ENCODE data around the gene OCA2.

Gene OCA2

GRCh38 chr15:28086175-28086703 is 12.9 kb downstream of the OCA2 start:
- DNase-seq (ENCODE audit: insufficient read length, low spot score) (peak; percentile 57), FAIRE-seq (peak; percentile 93)
- TF ChIP-seq POLR2A (IDR thresholded peaks at IDR 0.05; ENCODE audit: low read depth, low read length) = no peak

- DNase-seq (ENCODE audit: insufficient read length, low spot score) (no peak), FAIRE-seq (no peak)
- no peak for TF ChIP-seq POLR2A (IDR thresholded peaks at IDR 0.05; ENCODE audit: low read depth, low read length)
Measured at GRCh38 chr15:28085489-28086174, 13.5 kb downstream of the OCA2 start.

DNA sequence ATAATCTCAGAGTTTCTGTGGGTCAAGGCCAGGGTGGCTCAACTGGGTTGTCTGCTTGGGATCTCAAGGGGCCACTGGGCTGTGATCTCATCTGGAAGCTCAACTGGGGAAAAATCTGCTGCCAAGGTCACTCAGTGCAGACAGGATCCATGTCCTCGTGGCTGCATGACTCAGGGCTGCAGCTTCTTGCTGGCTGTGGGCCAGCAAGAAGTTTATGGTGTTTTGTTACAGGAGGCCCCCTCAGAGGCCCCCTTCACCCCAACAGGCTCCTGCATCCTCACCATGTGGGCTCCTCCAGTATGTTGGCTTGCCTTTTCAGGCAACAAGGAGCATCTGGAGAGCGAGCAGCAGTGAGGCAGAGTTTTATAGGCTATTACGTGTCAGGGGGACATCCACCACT is 14.6 kb downstream of the OCA2 start:
- TF ChIP-seq POLR2A (IDR thresholded peaks at IDR 0.05; ENCODE audit: low read depth, low read length) = no peak
- DNase-seq (ENCODE audit: insufficient read length, low spot score) = no peak
- FAIRE-seq = no peak

- DNase-seq (ENCODE audit: insufficient read length, low spot score) (no peak), FAIRE-seq (no peak)
- no peak for TF ChIP-seq POLR2A (IDR thresholded peaks at IDR 0.05; ENCODE audit: low read depth, low read length)
Measured at GRCh38 chr15:28082891-28083684, 16.0 kb downstream of the OCA2 start.

GRCh38 chr15:28081594-28081993 is 17.5 kb downstream of the OCA2 start:
- FAIRE-seq = no peak
- TF ChIP-seq POLR2A (IDR thresholded peaks at IDR 0.05; ENCODE audit: low read depth, low read length) = no peak
- DNase-seq (ENCODE audit: insufficient read length, low spot score) = no peak

GRCh38 chr15:28080386-28080785 is 18.7 kb downstream of the OCA2 start:
- FAIRE-seq = no peak
- no peak for TF ChIP-seq POLR2A (IDR thresholded peaks at IDR 0.05; ENCODE audit: low read depth, low read length)
- DNase-seq (ENCODE audit: insufficient read length, low spot score) = no peak

DNA sequence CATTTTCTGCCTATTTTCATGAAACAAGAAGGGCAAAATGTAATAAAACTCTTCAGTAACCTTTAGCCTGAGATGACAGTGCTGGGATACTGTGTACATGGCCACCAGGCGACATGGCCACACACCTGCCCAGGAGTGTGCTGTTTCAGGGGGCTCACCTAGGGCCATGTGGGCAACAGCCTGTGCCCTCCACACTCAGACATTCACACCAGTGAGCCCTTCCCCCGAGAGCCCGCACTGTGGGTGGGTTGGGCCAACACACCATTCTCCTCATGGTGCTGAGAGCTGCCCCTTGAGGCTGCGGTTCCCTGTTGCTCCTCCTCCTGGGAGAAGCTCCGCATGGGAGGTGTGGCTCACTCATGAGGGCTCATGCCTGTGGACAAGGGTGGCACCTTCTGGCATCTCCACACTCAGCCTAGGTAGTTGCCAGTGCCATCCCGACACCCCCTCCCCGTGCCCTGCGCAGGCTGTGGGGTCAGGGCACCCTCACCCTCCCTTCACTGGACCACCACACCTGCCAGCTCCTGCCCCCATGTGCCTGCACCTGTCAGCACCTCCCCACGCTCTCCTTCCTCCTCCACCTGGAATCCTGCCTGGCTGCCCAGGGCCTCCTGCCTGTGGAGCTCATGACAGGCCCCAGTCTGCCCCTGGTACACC is 19.7 kb downstream of the OCA2 start:
- FAIRE-seq (no peak), DNase-seq (ENCODE audit: insufficient read length, low spot score) (no peak)
- TF ChIP-seq POLR2A (IDR thresholded peaks at IDR 0.05; ENCODE audit: low read depth, low read length) = no peak

GRCh38 chr15:28078191-28078719 is 20.9 kb downstream of the OCA2 start:
- DNase-seq (ENCODE audit: insufficient read length, low spot score) (no peak), FAIRE-seq (no peak)
- TF ChIP-seq POLR2A (IDR thresholded peaks at IDR 0.05; ENCODE audit: low read depth, low read length) = no peak

DNA sequence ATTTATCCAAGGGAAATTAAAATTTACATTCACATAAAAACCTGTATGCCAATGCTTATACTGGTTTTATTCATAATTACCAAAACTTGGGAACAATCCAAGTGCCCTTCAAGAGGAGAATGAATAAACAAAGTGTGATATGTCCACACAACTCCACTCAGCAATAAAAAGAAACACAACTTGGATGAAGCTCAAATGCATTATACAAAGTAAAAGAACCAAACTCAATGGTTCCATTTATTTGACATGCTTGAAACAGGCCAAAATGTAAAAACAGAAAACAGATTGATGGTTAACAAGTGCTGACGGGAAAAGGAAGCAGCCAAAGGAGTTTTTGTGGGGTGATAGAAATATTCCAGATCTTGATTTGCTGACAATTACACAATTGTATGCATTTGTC is 23.5 kb downstream of the OCA2 start:
- TF ChIP-seq POLR2A (IDR thresholded peaks at IDR 0.05; ENCODE audit: low read depth, low read length) = no peak
- DNase-seq (ENCODE audit: insufficient read length, low spot score) (no peak), FAIRE-seq (no peak)

GRCh38 chr15:28068930-28069329 is 30.2 kb downstream of the OCA2 start:
- FAIRE-seq (no peak), DNase-seq (ENCODE audit: insufficient read length, low spot score) (no peak)
- TF ChIP-seq POLR2A (IDR thresholded peaks at IDR 0.05; ENCODE audit: low read depth, low read length) = no peak

DNA sequence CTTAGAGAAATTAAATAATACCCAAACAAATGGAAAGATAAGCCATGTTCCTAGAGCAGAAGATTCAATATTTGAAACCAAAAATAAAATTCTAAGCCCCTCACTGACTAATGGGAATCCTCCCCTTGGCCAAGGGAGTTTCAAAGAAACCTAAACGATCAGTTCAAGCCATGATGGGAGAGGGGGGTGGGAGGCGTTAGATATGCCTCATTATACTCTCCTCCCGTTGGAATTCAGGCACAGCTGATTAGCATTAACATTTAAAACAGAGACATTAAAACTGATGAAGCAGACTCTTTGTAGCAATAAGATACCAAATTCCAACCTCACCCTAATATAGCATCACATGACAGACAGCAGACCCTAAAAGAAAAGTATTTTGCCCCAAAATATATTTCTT is 32.9 kb downstream of the OCA2 start:
- DNase-seq (ENCODE audit: insufficient read length, low spot score) (no peak), FAIRE-seq (no peak)
- TF ChIP-seq POLR2A (IDR thresholded peaks at IDR 0.05; ENCODE audit: low read depth, low read length) = no peak

- DNase-seq (ENCODE audit: insufficient read length, low spot score) = no peak
- FAIRE-seq = no peak
- no peak for TF ChIP-seq POLR2A (IDR thresholded peaks at IDR 0.05; ENCODE audit: low read depth, low read length)
Measured at GRCh38 chr15:28060005-28060404, 39.1 kb downstream of the OCA2 start.

DNA sequence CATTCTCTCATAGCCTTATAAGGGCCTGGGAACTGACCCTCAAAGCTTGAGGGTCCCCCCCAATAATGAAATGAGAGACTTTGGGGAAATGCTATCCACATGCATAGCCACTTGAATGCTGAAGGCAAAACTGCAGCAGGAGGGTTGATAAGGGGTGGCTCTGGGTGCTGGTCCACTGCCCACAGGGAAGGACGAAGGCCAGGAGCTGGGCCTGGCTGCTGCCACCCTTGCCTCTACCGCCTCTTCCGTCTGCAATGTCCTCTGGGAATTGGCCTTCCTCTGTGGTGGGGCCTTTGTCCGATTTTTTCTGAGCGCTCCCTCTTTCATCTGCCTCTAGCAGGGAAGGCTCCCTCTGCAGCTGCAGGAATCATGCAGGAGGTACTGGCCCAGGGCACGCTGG is 41.0 kb downstream of the OCA2 start:
- DNase-seq (ENCODE audit: insufficient read length, low spot score) (no peak), FAIRE-seq (no peak)
- TF ChIP-seq POLR2A (IDR thresholded peaks at IDR 0.05; ENCODE audit: low read depth, low read length) = no peak

All from H54 (cell line).